Measurements from ENCODE around the gene CREBBP. TPM values are rescaled to one million over a fixed set of nuclear protein-coding genes. Genes with fewer than 3 reads are reported as not detected.

CREBBP gene
- total and polyA plus RNA-seq, 2 donors (not counting 3 experiments of a cell fraction or from before 2014, with no cell fraction given): 13.8 to 72.7 TPM

- no peak overlapping the region for H3K9ac ChIP-seq (replicated peaks; ENCODE audit: extremely low read depth, insufficient read depth, low read length)
- no TSS peak for BruUV-seq (replicated peaks)
- H3K27me3 ChIP-seq (ENCODE audit: control insufficient read depth in 2 of 2, insufficient read depth in 2 of 2, low read length in 2 of 2): no peaks in the 10 kb centered on the region
- H3K9me1 ChIP-seq (replicated peaks; ENCODE audit: control insufficient read depth, extremely low read depth, insufficient read depth, low read length): no peaks in the 10 kb centered on the region
- no peaks in the 10 kb centered on the region for H3K9me3 ChIP-seq (replicated peaks; ENCODE audit: control insufficient read depth, insufficient read depth, low read length)
- H3K79me2 ChIP-seq (ENCODE audit: control insufficient read depth, insufficient read depth, low read length): no peaks in the 10 kb centered on the region
- no peaks in the 10 kb centered on the region for H3K4me1 ChIP-seq (ENCODE audit: control insufficient read depth, extremely low read depth, insufficient read depth, low read length)
- dilution Hi-C loops (cut with MboI; ENCODE audit: extremely low pct_ligation_motif_present, low sequenced_read_pairs): no loop called here
- TF ChIP-seq EZH2 (IDR thresholded peaks at IDR 0.05; ENCODE audit: borderline replicate concordance, low read depth, low read length, severe bottlenecking) (no peak), MYC (IDR thresholded peaks at IDR 0.05; ENCODE audit: low read depth, low read length) (no peak), MAX (IDR thresholded peaks at IDR 0.05; ENCODE audit: insufficient read depth, insufficient read length) (no peak), POLR2A (IDR thresholded peaks at IDR 0.05; ENCODE audit: low read depth, low read length) (no peak), GATA2 (IDR thresholded peaks at IDR 0.05; ENCODE audit: insufficient read depth, insufficient read length, low read depth, low read length) (no peak), JUN (IDR thresholded peaks at IDR 0.05; ENCODE audit: borderline replicate concordance, insufficient read depth, insufficient read length, low read depth) (no peak)
- DNase-seq (ENCODE audit: low read depth, low spot score): no peak
- H3K27ac ChIP-seq (ENCODE audit: insufficient read depth, low read depth, low read length): no peak overlapping the region
- ChIA-PET CTCF (interaction anchor here (0.8 kb wide), 1 partner anchor 18 kb away, joined by 3 read pairs; no protein-coding TSS in a partner anchor), POLR2A (no interaction called here)
- intact Hi-C loops (cut with micrococcal nuclease): no loop called here
- no peak overlapping the region for H3K4me2 ChIP-seq (ENCODE audit: insufficient read depth, low read length)
- no peak overlapping the region for H3K4me3 ChIP-seq (replicated peaks in 1 of 3; ENCODE audit: insufficient read depth in 1 of 3, low read depth in 1 of 3, low read length in 3 of 3)
- FAIRE-seq: no peak
- peaks cover 17% of the 10 kb centered on the region in 2 experiments for H3K36me3 ChIP-seq (ENCODE audit: control insufficient read depth in 2 of 2, extremely low read depth in 1 of 2, insufficient read depth in 2 of 2, low read length in 2 of 2)
- no peaks in the 10 kb centered on the region for H4K20me1 ChIP-seq (replicated peaks; ENCODE audit: control insufficient read depth, extremely low read depth, insufficient read depth, low read length)
- no peak overlapping the region for H2AFZ ChIP-seq (ENCODE audit: low read depth, low read length)
Measured at GRCh38 chr16:3754081-3754703, 126.3 kb downstream of the CREBBP start.

GRCh38 chr16:3752984-3753383 lies 127.5 kb downstream of the CREBBP start:
- H3K27me3 ChIP-seq (ENCODE audit: control insufficient read depth in 2 of 2, insufficient read depth in 2 of 2, low read length in 2 of 2): no peaks in the 10 kb centered on the region
- no TSS peak for BruUV-seq (replicated peaks)
- intact Hi-C loops (cut with micrococcal nuclease) (no loop called here), dilution Hi-C loops (cut with MboI; ENCODE audit: extremely low pct_ligation_motif_present, low sequenced_read_pairs) (no loop called here)
- ChIA-PET POLR2A (no interaction called here), CTCF (no interaction called here)
- no peak overlapping the region for H3K9ac ChIP-seq (replicated peaks; ENCODE audit: extremely low read depth, insufficient read depth, low read length)
- H3K4me3 ChIP-seq (replicated peaks in 1 of 3; ENCODE audit: insufficient read depth in 1 of 3, low read depth in 1 of 3, low read length in 3 of 3): no peak overlapping the region
- no peaks in the 10 kb centered on the region for H3K79me2 ChIP-seq (ENCODE audit: control insufficient read depth, insufficient read depth, low read length)
- H3K36me3 ChIP-seq (ENCODE audit: control insufficient read depth in 2 of 2, extremely low read depth in 1 of 2, insufficient read depth in 2 of 2, low read length in 2 of 2): peaks cover 16 to 20% of the 10 kb centered on the region in 2 experiments
- no peaks in the 10 kb centered on the region for H4K20me1 ChIP-seq (replicated peaks; ENCODE audit: control insufficient read depth, extremely low read depth, insufficient read depth, low read length)
- no peak for DNase-seq (ENCODE audit: low read depth, low spot score)
- FAIRE-seq: no peak
- H3K9me1 ChIP-seq (replicated peaks; ENCODE audit: control insufficient read depth, extremely low read depth, insufficient read depth, low read length): no peaks in the 10 kb centered on the region
- H3K9me3 ChIP-seq (replicated peaks; ENCODE audit: control insufficient read depth, insufficient read depth, low read length): no peaks in the 10 kb centered on the region
- TF ChIP-seq POLR2AphosphoS5 (IDR thresholded peaks at IDR 0.05; ENCODE audit: insufficient read depth, low read depth, low read length): no peak
- no peak for TF ChIP-seq CTCF (IDR thresholded peaks at IDR 0.05; ENCODE audit: extremely low read depth in 1 of 2, insufficient read depth in 1 of 2, low read depth in 1 of 2, low read length in 2 of 2)
- no peak for TF ChIP-seq MYC (IDR thresholded peaks at IDR 0.05; ENCODE audit: low read depth, low read length)
- no peak for TF ChIP-seq GATA2 (IDR thresholded peaks at IDR 0.05; ENCODE audit: insufficient read depth, insufficient read length, low read depth, low read length)
- no peak for TF ChIP-seq MAX (IDR thresholded peaks at IDR 0.05; ENCODE audit: insufficient read depth, insufficient read length)
- TF ChIP-seq JUN (IDR thresholded peaks at IDR 0.05; ENCODE audit: borderline replicate concordance, insufficient read depth, insufficient read length, low read depth): no peak
- TF ChIP-seq FOS (IDR thresholded peaks at IDR 0.05; ENCODE audit: borderline replicate concordance, insufficient read depth, low read length): no peak
- no peak for TF ChIP-seq POLR2A (IDR thresholded peaks at IDR 0.05; ENCODE audit: low read depth, low read length)
- no peak for TF ChIP-seq EZH2 (IDR thresholded peaks at IDR 0.05; ENCODE audit: borderline replicate concordance, low read depth, low read length, severe bottlenecking)
- H3K27ac ChIP-seq (ENCODE audit: insufficient read depth, low read depth, low read length): no peak overlapping the region
- H3K4me1 ChIP-seq (ENCODE audit: control insufficient read depth, extremely low read depth, insufficient read depth, low read length): no peaks in the 10 kb centered on the region
- no peak overlapping the region for H3K4me2 ChIP-seq (ENCODE audit: insufficient read depth, low read length)
- H2AFZ ChIP-seq (ENCODE audit: low read depth, low read length): no peak overlapping the region

Measured in endothelial cell of umbilical vein (primary cell).